Liver (tissue), 3 donors: ENCODE data around the gene TMEM255B.

Experiments used
- EGR1 ChIP-seq, 2 donors: IDR thresholded peaks; 2 replicates each; pipeline ENCODE4 v1.6.1; 2016 to 2018; ENCODE audit warnings: antibody characterized with exemption in 2 of 2, low read depth in 2 of 2
- GABPA ChIP-seq, 2 donors: IDR thresholded peaks in 1 of 2; conservative IDR thresholded peaks in 1 of 2; 2 replicates each; pipeline ENCODE4 v1.6.1; 2016; ENCODE audit warnings: antibody characterized with exemption in 2 of 2, mild to moderate bottlenecking in 1 of 2, moderate library complexity in 1 of 2
- JUND ChIP-seq, 2 donors: IDR thresholded peaks; 2 replicates each; pipeline ENCODE4 v1.6.1; 2016; ENCODE audit warnings: antibody characterized with exemption in 2 of 2
- RAD21 ChIP-seq, 2 donors: IDR thresholded peaks; 2 replicates each; pipeline ENCODE4 v1.6.1; 2016; ENCODE audit warnings: antibody characterized with exemption in 2 of 2, mild to moderate bottlenecking in 2 of 2
- REST ChIP-seq: IDR thresholded peaks from 2 replicates; pipeline ENCODE4 v1.6.1; 2016; ENCODE audit warnings: antibody characterized with exemption, mild to moderate bottlenecking
- RXRA ChIP-seq, 2 donors: IDR thresholded peaks; 2 replicates each; pipeline ENCODE4 v1.6.1; 2017 to 2018; ENCODE audit warnings: antibody characterized with exemption in 2 of 2, mild to moderate bottlenecking in 1 of 2
- TAF1 ChIP-seq: conservative IDR thresholded peaks from 2 replicates; pipeline ENCODE4 v1.6.1; 2016; ENCODE audit warnings: antibody characterized with exemption, mild to moderate bottlenecking
- TF ChIP-seq, protein P1 (sequence below): fragments of 150-350 bp; IDR thresholded peaks from 2 replicates; pipeline ENCODE4 v1.5.1; 2017; ENCODE audit warnings: improper control_type of control experiment, low read depth, low read length; ENCODE audit not compliant: missing input control
- TF ChIP-seq, protein P2 (sequence below): IDR thresholded peaks from 2 replicates; pipeline ENCODE4 v1.6.1; 2016; ENCODE audit warnings: antibody characterized with exemption
- TF ChIP-seq, protein P3 (sequence below): IDR thresholded peaks from 2 replicates; pipeline ENCODE4 v1.6.1; 2016; ENCODE audit warnings: antibody characterized with exemption
- donor health status: healthy.
- donor health status: healthy.

- TF ChIP-seq, protein P1, sequence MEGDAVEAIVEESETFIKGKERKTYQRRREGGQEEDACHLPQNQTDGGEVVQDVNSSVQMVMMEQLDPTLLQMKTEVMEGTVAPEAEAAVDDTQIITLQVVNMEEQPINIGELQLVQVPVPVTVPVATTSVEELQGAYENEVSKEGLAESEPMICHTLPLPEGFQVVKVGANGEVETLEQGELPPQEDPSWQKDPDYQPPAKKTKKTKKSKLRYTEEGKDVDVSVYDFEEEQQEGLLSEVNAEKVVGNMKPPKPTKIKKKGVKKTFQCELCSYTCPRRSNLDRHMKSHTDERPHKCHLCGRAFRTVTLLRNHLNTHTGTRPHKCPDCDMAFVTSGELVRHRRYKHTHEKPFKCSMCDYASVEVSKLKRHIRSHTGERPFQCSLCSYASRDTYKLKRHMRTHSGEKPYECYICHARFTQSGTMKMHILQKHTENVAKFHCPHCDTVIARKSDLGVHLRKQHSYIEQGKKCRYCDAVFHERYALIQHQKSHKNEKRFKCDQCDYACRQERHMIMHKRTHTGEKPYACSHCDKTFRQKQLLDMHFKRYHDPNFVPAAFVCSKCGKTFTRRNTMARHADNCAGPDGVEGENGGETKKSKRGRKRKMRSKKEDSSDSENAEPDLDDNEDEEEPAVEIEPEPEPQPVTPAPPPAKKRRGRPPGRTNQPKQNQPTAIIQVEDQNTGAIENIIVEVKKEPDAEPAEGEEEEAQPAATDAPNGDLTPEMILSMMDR = no peak
- no peak for TF ChIP-seq TAF1
- TF ChIP-seq JUND (IDR thresholded peaks at IDR 0.05) = no peak
- TF ChIP-seq RXRA (IDR thresholded peaks at IDR 0.05) = peak in 1 of 2 donors; percentile 47
- TF ChIP-seq, protein P2, sequence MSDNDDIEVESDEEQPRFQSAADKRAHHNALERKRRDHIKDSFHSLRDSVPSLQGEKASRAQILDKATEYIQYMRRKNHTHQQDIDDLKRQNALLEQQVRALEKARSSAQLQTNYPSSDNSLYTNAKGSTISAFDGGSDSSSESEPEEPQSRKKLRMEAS = no peak
- no peak for TF ChIP-seq RAD21 (IDR thresholded peaks at IDR 0.05)
- no peak for TF ChIP-seq GABPA (IDR thresholded peaks at IDR 0.05 in 1 of 2, conservative IDR thresholded peaks at IDR 0.05 in 1 of 2)
- TF ChIP-seq REST = no peak
- TF ChIP-seq, protein P3, sequence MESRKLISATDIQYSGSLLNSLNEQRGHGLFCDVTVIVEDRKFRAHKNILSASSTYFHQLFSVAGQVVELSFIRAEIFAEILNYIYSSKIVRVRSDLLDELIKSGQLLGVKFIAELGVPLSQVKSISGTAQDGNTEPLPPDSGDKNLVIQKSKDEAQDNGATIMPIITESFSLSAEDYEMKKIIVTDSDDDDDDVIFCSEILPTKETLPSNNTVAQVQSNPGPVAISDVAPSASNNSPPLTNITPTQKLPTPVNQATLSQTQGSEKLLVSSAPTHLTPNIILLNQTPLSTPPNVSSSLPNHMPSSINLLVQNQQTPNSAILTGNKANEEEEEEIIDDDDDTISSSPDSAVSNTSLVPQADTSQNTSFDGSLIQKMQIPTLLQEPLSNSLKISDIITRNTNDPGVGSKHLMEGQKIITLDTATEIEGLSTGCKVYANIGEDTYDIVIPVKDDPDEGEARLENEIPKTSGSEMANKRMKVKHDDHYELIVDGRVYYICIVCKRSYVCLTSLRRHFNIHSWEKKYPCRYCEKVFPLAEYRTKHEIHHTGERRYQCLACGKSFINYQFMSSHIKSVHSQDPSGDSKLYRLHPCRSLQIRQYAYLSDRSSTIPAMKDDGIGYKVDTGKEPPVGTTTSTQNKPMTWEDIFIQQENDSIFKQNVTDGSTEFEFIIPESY = no peak
- TF ChIP-seq EGR1 (IDR thresholded peaks at IDR 0.05; ENCODE audit: low read depth in 2 of 2) = no peak
These were observed 97.7 kb downstream of the TMEM255B start for GRCh38 chr13:113856716-113857065.
